Stimulated activated CD8-positive, alpha-beta memory T cell treated with anti-CD3 and anti-CD28 coated beads, Interleukin-7, amount 100 ng/mL, for 1 hour (primary cell): ENCODE data around the gene WDR70.

Experiments
- DNase-seq, 2 donors: peaks; one replicate each; pipeline ENCODE4 v3.0.0-alpha.2; 2020; ENCODE audit warnings: low read depth in 2 of 2

WDR70 gene

GRCh38 chr5:37723162-37723961 is 344.2 kb downstream of the WDR70 start:
- DNase-seq = no peak

GRCh38 chr5:37724395-37725125 is 345.4 kb downstream of the WDR70 start:
- DNase-seq = no peak

- no peak for DNase-seq
Measured at GRCh38 chr5:37725185-37725584, 346.1 kb downstream of the WDR70 start.

- DNase-seq = no peak
Measured at GRCh38 chr5:37727238-37727637, 348.1 kb downstream of the WDR70 start.

- DNase-seq = no peak
Measured at GRCh38 chr5:37730896-37731455, 351.9 kb downstream of the WDR70 start.

GRCh38 chr5:37734114-37734513 is 355.0 kb downstream of the WDR70 start:
- DNase-seq = no peak

GRCh38 chr5:37735649-37736347 is 356.7 kb downstream of the WDR70 start:
- no peak for DNase-seq

GRCh38 chr5:37736397-37736796 is 357.3 kb downstream of the WDR70 start:
- DNase-seq = no peak

GRCh38 chr5:37737326-37738056 is 358.4 kb downstream of the WDR70 start:
- no peak for DNase-seq

- DNase-seq = no peak
Measured at GRCh38 chr5:37738057-37738691, 359.1 kb downstream of the WDR70 start.

GRCh38 chr5:37738865-37739488 is 359.9 kb downstream of the WDR70 start:
- no peak for DNase-seq

- no peak for DNase-seq
Measured at GRCh38 chr5:37739817-37740261, 360.7 kb downstream of the WDR70 start.

GRCh38 chr5:37740331-37741066 is 361.4 kb downstream of the WDR70 start:
- DNase-seq = no peak

GRCh38 chr5:37742111-37742510 is 363.0 kb downstream of the WDR70 start:
- no peak for DNase-seq

- no peak for DNase-seq
Measured at GRCh38 chr5:37751227-37751626, 372.1 kb downstream of the WDR70 start.

- no peak for DNase-seq
Measured at GRCh38 chr5:37754976-37755375, 375.9 kb downstream of the WDR70 start.

- no peak for DNase-seq
Measured at GRCh38 chr5:37755581-37755980, 376.5 kb downstream of the WDR70 start.

- no peak for DNase-seq
Measured at GRCh38 chr5:37756248-37756647, 377.1 kb downstream of the WDR70 start.

GRCh38 chr5:37757980-37758582 is 379.0 kb downstream of the WDR70 start:
- no peak for DNase-seq
